Caco-2 (cell line): Measurements from ENCODE around the gene KNOP1. TPM values are rescaled to one million over a fixed set of nuclear protein-coding genes. Genes with fewer than 3 reads are reported as not detected.

Experiments
- BruUV-seq: library from RNA; stranded (reverse); fragments of 400-500 nt; replicated peaks from 2 replicates; lab custom pipeline; 2021; lab: Mats Ljungman, UMichigan
- CTCF ChIA-PET: fragments of 300-600 bp; sonication (Branson Sonifier 250); formaldehyde crosslinking; loops from one replicate; lab custom pipeline; 2022; ENCODE audit warnings: antibody characterized with exemption; lab: Charles Lee
- POLR2A ChIA-PET: fragments of 300-600 bp; sonication (Branson Sonifier 250); formaldehyde crosslinking; loops from one replicate; lab custom pipeline; 2022; ENCODE audit warnings: antibody characterized with exemption; lab: Charles Lee
- DNase-seq, 2 experiments: peaks; one replicate each; pipeline versions ENCODE4 v3.0.0 to v3.0.0-alpha.2; 2020 to 2022
- H3K27me3 ChIP-seq: replicated peaks from 2 replicates; pipeline ENCODE4 v1.6.0; 2011; ENCODE audit warnings: low read length; ENCODE audit not compliant: control insufficient read depth, insufficient read depth
- H3K36me3 ChIP-seq: 2 replicates; pipeline ENCODE4 v1.5.1; 2011; ENCODE audit warnings: low read length; ENCODE audit not compliant: control insufficient read depth, insufficient read depth
- H3K4me1 ChIP-seq: fragments of 250-450 bp; sonication (Bioruptor Pico); 2 replicates; pipeline ENCODE4 v1.5.1; 2020; ENCODE audit warnings: mild to moderate bottlenecking
- H3K4me3 ChIP-seq: 2 replicates; pipeline ENCODE4 v1.5.1; 2011; ENCODE audit warnings: low read depth, mild to moderate bottlenecking, control low read depth, low read length
- H3K9me3 ChIP-seq: fragments of 250-450 bp; sonication (Bioruptor Pico); 2 replicates; pipeline ENCODE4 v1.5.1; 2020; ENCODE audit warnings: mild to moderate bottlenecking, moderate library complexity
- H3K27ac Mint-ChIP-seq: one replicate; pipeline ENCODE4 v1.8.0; 2022; ENCODE audit warnings: mixed read lengths; ENCODE audit not compliant: unreplicated experiment
- H3K27me3 Mint-ChIP-seq: one replicate; pipeline ENCODE4 v1.8.0; 2022; ENCODE audit warnings: mixed read lengths; ENCODE audit not compliant: insufficient read depth, unreplicated experiment
- H3K36me3 Mint-ChIP-seq: one replicate; pipeline ENCODE4 v1.8.0; 2022; ENCODE audit warnings: mild to moderate bottlenecking, mixed read lengths; ENCODE audit not compliant: insufficient read depth, unreplicated experiment
- H3K4me1 Mint-ChIP-seq: one replicate; pipeline ENCODE4 v1.8.0; 2022; ENCODE audit warnings: low read depth, mixed read lengths; ENCODE audit not compliant: unreplicated experiment
- H3K4me3 Mint-ChIP-seq: one replicate; pipeline ENCODE4 v1.8.0; 2022; ENCODE audit warnings: mild to moderate bottlenecking, moderate library complexity, mixed read lengths; ENCODE audit not compliant: unreplicated experiment
- H3K9me3 Mint-ChIP-seq: one replicate; pipeline ENCODE4 v1.8.0; 2022; ENCODE audit warnings: mixed read lengths; ENCODE audit not compliant: unreplicated experiment
- intact Hi-C: fragments of 100-400 bp; cut with micrococcal nuclease; formaldehyde crosslinking; loops from one replicate; pipeline ENCODE4 v1.10.0; 2022; ENCODE audit not compliant: unreplicated experiment
- total RNA-seq: library from RNA; stranded (reverse); gene quantifications from 2 replicates; pipeline ENCODE4 v1.2.3, GENCODE V29; 2022
- TF ChIP-seq, protein P1 (sequence below), 2 experiments: fragments of 200-600 bp in 1 of 2; IDR thresholded peaks; 1 replicate in 1 of 2; 2 replicates in 1 of 2; pipeline versions ENCODE4 v1.5.1 to v1.8.0; 2011 to 2022; ENCODE audit warnings: antibody characterized with exemption in 1 of 2, control low read depth in 1 of 2, inconsistent platforms in 1 of 2, low read depth in 1 of 2, low read length in 1 of 2, mild to moderate bottlenecking in 1 of 2, moderate library complexity in 1 of 2; ENCODE audit not compliant: insufficient read depth in 1 of 2, severe bottlenecking in 1 of 2, unreplicated experiment in 1 of 2

KNOP1 gene
- total RNA-seq, 1 experiment from 2014 or later, result 29.3 TPM

- TF ChIP-seq, protein P1, sequence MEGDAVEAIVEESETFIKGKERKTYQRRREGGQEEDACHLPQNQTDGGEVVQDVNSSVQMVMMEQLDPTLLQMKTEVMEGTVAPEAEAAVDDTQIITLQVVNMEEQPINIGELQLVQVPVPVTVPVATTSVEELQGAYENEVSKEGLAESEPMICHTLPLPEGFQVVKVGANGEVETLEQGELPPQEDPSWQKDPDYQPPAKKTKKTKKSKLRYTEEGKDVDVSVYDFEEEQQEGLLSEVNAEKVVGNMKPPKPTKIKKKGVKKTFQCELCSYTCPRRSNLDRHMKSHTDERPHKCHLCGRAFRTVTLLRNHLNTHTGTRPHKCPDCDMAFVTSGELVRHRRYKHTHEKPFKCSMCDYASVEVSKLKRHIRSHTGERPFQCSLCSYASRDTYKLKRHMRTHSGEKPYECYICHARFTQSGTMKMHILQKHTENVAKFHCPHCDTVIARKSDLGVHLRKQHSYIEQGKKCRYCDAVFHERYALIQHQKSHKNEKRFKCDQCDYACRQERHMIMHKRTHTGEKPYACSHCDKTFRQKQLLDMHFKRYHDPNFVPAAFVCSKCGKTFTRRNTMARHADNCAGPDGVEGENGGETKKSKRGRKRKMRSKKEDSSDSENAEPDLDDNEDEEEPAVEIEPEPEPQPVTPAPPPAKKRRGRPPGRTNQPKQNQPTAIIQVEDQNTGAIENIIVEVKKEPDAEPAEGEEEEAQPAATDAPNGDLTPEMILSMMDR (IDR thresholded peaks at IDR 0.05; ENCODE audit: insufficient read depth in 1 of 2, low read depth in 1 of 2, low read length in 1 of 2, severe bottlenecking in 1 of 2, unreplicated experiment in 1 of 2), result no peak
- no peaks in the 10 kb centered on the region for H3K27me3 Mint-ChIP-seq
- ChIA-PET CTCF (no interaction called here), POLR2A (interaction anchor here (1.0 kb wide), 1 partner anchor 107 kb away, joined by 3 read pairs; no protein-coding TSS in a partner anchor)
- no peaks in the 10 kb centered on the region for H3K27me3 ChIP-seq
- intact Hi-C loops, result no loop called here
- BruUV-seq, result no TSS peak
- no peak overlapping the region for H3K4me3 ChIP-seq
- no peaks in the 10 kb centered on the region for H3K36me3 Mint-ChIP-seq
- H3K27ac Mint-ChIP-seq, result no peak overlapping the region
- H3K9me3 ChIP-seq, result no peaks in the 10 kb centered on the region
- H3K36me3 ChIP-seq, result no peaks in the 10 kb centered on the region
- no peak overlapping the region for H3K4me3 Mint-ChIP-seq
- H3K4me1 Mint-ChIP-seq, result no peaks in the 10 kb centered on the region
- no peaks in the 10 kb centered on the region for H3K4me1 ChIP-seq
- no peak for DNase-seq
- H3K9me3 Mint-ChIP-seq, result no peaks in the 10 kb centered on the region
These were observed 26.8 kb downstream of the KNOP1 start for GRCh38 chr16:19691161-19691711.

DNA sequence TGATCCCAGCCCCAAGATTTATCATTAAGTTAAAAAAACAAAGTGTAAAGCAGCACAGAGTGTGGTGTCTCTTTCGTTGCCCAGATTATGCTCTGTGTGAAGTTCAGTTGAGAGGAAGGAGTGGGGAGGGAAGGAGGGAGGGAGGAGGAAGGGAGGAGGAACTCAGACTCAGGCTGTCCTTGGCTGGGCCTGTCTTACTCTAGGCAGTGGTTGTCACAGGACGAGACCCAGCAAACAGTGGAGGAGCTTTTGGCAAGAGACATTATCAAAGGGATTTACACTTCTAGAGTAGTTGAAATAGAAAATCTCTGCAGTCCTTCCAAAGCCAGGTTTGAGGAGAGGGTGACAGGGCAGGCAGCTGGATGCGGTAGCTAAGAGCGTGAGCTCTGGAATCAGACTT, 27.8 kb downstream of the KNOP1 start:
- Mint-ChIP-seq H3K4me3 (no peak overlapping the region), H3K4me1 (no peaks in the 10 kb centered on the region), H3K36me3 (no peaks in the 10 kb centered on the region), H3K9me3 (no peaks in the 10 kb centered on the region), H3K27ac (no peak overlapping the region), H3K27me3 (no peaks in the 10 kb centered on the region)
- no peaks in the 10 kb centered on the region for H3K9me3 ChIP-seq
- H3K27me3 ChIP-seq, result no peaks in the 10 kb centered on the region
- no peaks in the 10 kb centered on the region for H3K36me3 ChIP-seq
- H3K4me1 ChIP-seq, result no peaks in the 10 kb centered on the region
- no peak overlapping the region for H3K4me3 ChIP-seq
- no TSS peak for BruUV-seq
- intact Hi-C loops, result no loop called here
- ChIA-PET POLR2A (interaction anchor here (1.0 kb wide), 1 partner anchor 106 kb away, joined by 3 read pairs; no protein-coding TSS in a partner anchor), CTCF (no interaction called here)
- DNase-seq, result no peak
- TF ChIP-seq, protein P1 (IDR thresholded peaks at IDR 0.05; ENCODE audit: insufficient read depth in 1 of 2, low read depth in 1 of 2, low read length in 1 of 2, severe bottlenecking in 1 of 2, unreplicated experiment in 1 of 2), result no peak

- CTCF ChIA-PET, result interaction anchor here (0.6 kb wide), 1 partner anchor 55 kb away, joined by 3 read pairs; no protein-coding TSS in a partner anchor
- H3K27me3 Mint-ChIP-seq, result no peaks in the 10 kb centered on the region
- H3K9me3 ChIP-seq, result no peaks in the 10 kb centered on the region
- DNase-seq, result no peak
- POLR2A ChIA-PET, result no interaction called here
- TF ChIP-seq, protein P1 (IDR thresholded peaks at IDR 0.05; ENCODE audit: insufficient read depth in 1 of 2, low read depth in 1 of 2, low read length in 1 of 2, severe bottlenecking in 1 of 2, unreplicated experiment in 1 of 2), result no peak
- no peaks in the 10 kb centered on the region for H3K9me3 Mint-ChIP-seq
- intact Hi-C loops, result no loop called here
- no peak overlapping the region for H3K4me3 ChIP-seq
- no peak overlapping the region for H3K4me3 Mint-ChIP-seq
- no TSS peak for BruUV-seq
- no peak overlapping the region for H3K27ac Mint-ChIP-seq
- H3K4me1 ChIP-seq, result no peaks in the 10 kb centered on the region
- H3K27me3 ChIP-seq, result no peaks in the 10 kb centered on the region
- H3K4me1 Mint-ChIP-seq, result no peaks in the 10 kb centered on the region
- no peaks in the 10 kb centered on the region for H3K36me3 Mint-ChIP-seq
- no peaks in the 10 kb centered on the region for H3K36me3 ChIP-seq
These were observed 28.7 kb downstream of the KNOP1 start for GRCh38 chr16:19689342-19689741.
